ENCODE data around the gene CACNB4.
"Not testable (repeated sequence)": the region's sequence is repeated elsewhere in the genome, so short reads cannot be mapped to it uniquely, and the experiment has no call there.

The CACNB4 gene

GRCh38 chr2:151887164-151887563 is 211.7 kb downstream of the CACNB4 start:
- no peak for DNase-seq

- DNase-seq = no peak
These were observed 212.6 kb downstream of the CACNB4 start for GRCh38 chr2:151886241-151886640.

GRCh38 chr2:151882786-151883445 is 215.9 kb downstream of the CACNB4 start:
- DNase-seq = no peak

- no peak for DNase-seq
These were observed 217.5 kb downstream of the CACNB4 start for GRCh38 chr2:151881342-151881741.

GRCh38 chr2:151880586-151880985 is 218.3 kb downstream of the CACNB4 start:
- no peak for DNase-seq

GRCh38 chr2:151878655-151879563 is 219.9 kb downstream of the CACNB4 start:
- peak; percentile 46 for DNase-seq

- DNase-seq = no peak
These were observed 220.6 kb downstream of the CACNB4 start for GRCh38 chr2:151878204-151878603.

GRCh38 chr2:151875631-151876030 is 223.2 kb downstream of the CACNB4 start:
- not testable (repeated sequence) for DNase-seq

GRCh38 chr2:151872463-151872862 is 226.4 kb downstream of the CACNB4 start:
- no peak for DNase-seq

GRCh38 chr2:151869291-151869690 is 229.6 kb downstream of the CACNB4 start:
- DNase-seq = no peak

- DNase-seq = no peak
These were observed 236.1 kb downstream of the CACNB4 start for GRCh38 chr2:151862700-151863099.

GRCh38 chr2:151861174-151861573 is 237.7 kb downstream of the CACNB4 start:
- no peak for DNase-seq

- no peak for DNase-seq
These were observed 238.2 kb downstream of the CACNB4 start for GRCh38 chr2:151860613-151861146.

GRCh38 chr2:151860210-151860609 is 238.6 kb downstream of the CACNB4 start:
- no peak for DNase-seq

- no peak for DNase-seq
These were observed 241.2 kb downstream of the CACNB4 start for GRCh38 chr2:151857650-151858049.

GRCh38 chr2:151855111-151855510 is 243.7 kb downstream of the CACNB4 start:
- DNase-seq = no peak

GRCh38 chr2:151853070-151853758 is 245.6 kb downstream of the CACNB4 start:
- DNase-seq = no peak

- no peak for DNase-seq
These were observed 246.4 kb downstream of the CACNB4 start for GRCh38 chr2:151852260-151853069.

GRCh38 chr2:151851761-151852160 is 247.1 kb downstream of the CACNB4 start:
- DNase-seq = no peak

- DNase-seq = no peak
These were observed 249.3 kb downstream of the CACNB4 start for GRCh38 chr2:151849413-151850010.

GRCh38 chr2:151845884-151846283 is 253.0 kb downstream of the CACNB4 start:
- no peak for DNase-seq

- DNase-seq = no peak
These were observed 253.4 kb downstream of the CACNB4 start for GRCh38 chr2:151845481-151845880.

All from hematopoietic multipotent progenitor cell treated with erythropoietin and hydrocortisone succinate and interleukin-3 and kit ligand, for 6 days (in vitro differentiated cells).